Effector memory CD8-positive, alpha-beta T cell (primary cell): ENCODE data around the gene TPX2.

Source experiments
- ATAC-seq: fragments of 150-1000 bp; cut with Tn5 transposase; replicated peaks from 2 replicates; pipeline ENCODE4 v1.10.0; 2021; ENCODE audit warnings: mild to moderate bottlenecking, moderate library complexity
- DNase-seq, 3 experiments: peaks; one replicate each; pipeline ENCODE4 v3.0.0; 2021
- H3K27ac Mint-ChIP-seq, 2 donors: one replicate each; pipeline ENCODE4 v1.8.0; 2022; ENCODE audit warnings: mild to moderate bottlenecking in 2 of 2, mixed read lengths in 2 of 2, moderate library complexity in 2 of 2
- H3K27me3 Mint-ChIP-seq, 2 donors: one replicate each; pipeline ENCODE4 v1.8.0; 2022; ENCODE audit warnings: mixed read lengths in 2 of 2
- H3K36me3 Mint-ChIP-seq: one replicate; pipeline ENCODE4 v1.8.0; 2022; ENCODE audit warnings: mild to moderate bottlenecking, moderate library complexity, mixed read lengths; ENCODE audit not compliant: insufficient read depth
- H3K4me1 Mint-ChIP-seq, 2 donors: one replicate each; pipeline ENCODE4 v1.8.0; 2022; ENCODE audit warnings: low read depth in 2 of 2, mixed read lengths in 2 of 2
- H3K4me3 Mint-ChIP-seq, 2 donors: one replicate each; pipeline ENCODE4 v1.8.0; 2022; ENCODE audit warnings: mild to moderate bottlenecking in 2 of 2, mixed read lengths in 2 of 2, moderate library complexity in 2 of 2
- H3K9me3 Mint-ChIP-seq, 2 donors: one replicate each; pipeline ENCODE4 v1.8.0; 2022; ENCODE audit warnings: mixed read lengths in 2 of 2

The TPX2 gene

GRCh38 chr20:31699801-31700728, 39.0 kb upstream of the TPX2 start:
- no peak for DNase-seq
- peaks cover 39% of the 10 kb centered on the region for H3K36me3 Mint-ChIP-seq
- ATAC-seq: no peak
- peak overlapping the region in 1 of 2 donors; percentile 42 for H3K4me3 Mint-ChIP-seq
- no peaks in the 10 kb centered on the region for H3K27me3 Mint-ChIP-seq
- no peaks in the 10 kb centered on the region for H3K9me3 Mint-ChIP-seq
- peak overlapping the region; percentile 33 to 93 for H3K27ac Mint-ChIP-seq
- peaks cover 43 to 51% of the 10 kb centered on the region in 2 donors for H3K4me1 Mint-ChIP-seq

- ATAC-seq (no peak), DNase-seq (no peak)
- Mint-ChIP-seq H3K36me3 (peaks cover 36% of the 10 kb centered on the region), H3K27ac (peak overlapping the region; percentile 33 to 93), H3K4me3 (no peak overlapping the region), H3K4me1 (peaks cover 40 to 53% of the 10 kb centered on the region in 2 donors), H3K27me3 (no peaks in the 10 kb centered on the region), H3K9me3 (no peaks in the 10 kb centered on the region)
These were observed 38.3 kb upstream of the TPX2 start for GRCh38 chr20:31700747-31701146.

DNA sequence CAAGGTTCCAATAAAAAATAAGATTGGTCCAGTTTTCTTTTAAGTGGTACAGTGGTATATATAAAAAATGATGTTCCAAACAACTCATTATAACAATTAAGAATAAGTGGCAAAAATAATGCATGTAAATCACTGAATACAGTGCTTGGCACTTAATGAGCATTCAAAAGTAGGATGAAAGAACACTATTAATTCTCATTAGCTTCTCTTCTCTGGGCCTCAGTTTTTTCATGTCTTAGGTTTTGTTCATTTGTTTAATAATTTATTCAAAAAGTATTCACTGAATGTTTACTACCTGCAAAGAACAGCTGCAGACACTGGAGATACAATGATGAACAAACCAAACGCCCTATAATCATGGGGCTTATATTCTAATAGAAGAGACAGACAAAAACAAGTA, 37.5 kb upstream of the TPX2 start:
- DNase-seq: no peak
- H3K4me1 Mint-ChIP-seq: peaks cover 42 to 57% of the 10 kb centered on the region in 2 donors
- peak overlapping the region in 1 of 2 donors; percentile 15 for H3K4me3 Mint-ChIP-seq
- peaks cover 33% of the 10 kb centered on the region for H3K36me3 Mint-ChIP-seq
- H3K27ac Mint-ChIP-seq: peak overlapping the region; percentile 72 to 86
- ATAC-seq: no peak
- H3K9me3 Mint-ChIP-seq: no peaks in the 10 kb centered on the region
- no peaks in the 10 kb centered on the region for H3K27me3 Mint-ChIP-seq

GRCh38 chr20:31704225-31705119, 34.6 kb upstream of the TPX2 start:
- H3K4me3 Mint-ChIP-seq: peak overlapping the region in 1 of 2 donors; percentile 7
- no peaks in the 10 kb centered on the region for H3K27me3 Mint-ChIP-seq
- peaks cover 48 to 64% of the 10 kb centered on the region in 2 donors for H3K4me1 Mint-ChIP-seq
- peak overlapping the region; percentile 63 to 90 for H3K27ac Mint-ChIP-seq
- H3K9me3 Mint-ChIP-seq: no peaks in the 10 kb centered on the region
- peaks cover 24% of the 10 kb centered on the region for H3K36me3 Mint-ChIP-seq
- ATAC-seq (no peak), DNase-seq (no peak)

DNA sequence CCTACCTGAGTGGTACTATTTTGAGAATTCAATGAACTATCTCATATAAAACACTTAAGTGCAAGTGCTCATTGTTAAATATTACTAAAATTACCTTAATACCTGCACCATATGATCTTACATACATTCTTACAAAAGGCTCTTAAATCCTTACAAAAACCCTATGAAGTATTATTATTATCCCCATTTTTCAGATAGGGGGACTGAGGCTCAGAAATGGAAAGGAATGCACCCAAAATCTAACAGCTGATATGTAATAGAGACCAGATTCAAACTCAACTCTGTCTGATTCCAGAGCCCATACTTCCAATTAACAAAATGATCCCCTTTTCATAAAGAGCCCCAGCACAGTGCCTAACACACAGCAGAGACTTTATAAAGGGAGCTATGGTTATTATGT, 33.9 kb upstream of the TPX2 start:
- Mint-ChIP-seq H3K27ac (peak overlapping the region; percentile 63 to 90), H3K4me3 (peak overlapping the region in 1 of 2 donors; percentile 7), H3K9me3 (no peaks in the 10 kb centered on the region), H3K4me1 (peaks cover 45 to 64% of the 10 kb centered on the region in 2 donors), H3K27me3 (no peaks in the 10 kb centered on the region), H3K36me3 (peaks cover 24% of the 10 kb centered on the region)
- no peak for ATAC-seq
- no peak for DNase-seq

- ATAC-seq (no peak), DNase-seq (no peak)
- Mint-ChIP-seq H3K27me3 (no peaks in the 10 kb centered on the region), H3K4me3 (peak overlapping the region in 1 of 2 donors; percentile 7), H3K36me3 (peaks cover 24% of the 10 kb centered on the region), H3K27ac (peak overlapping the region; percentile 63 to 90), H3K4me1 (peaks cover 43 to 65% of the 10 kb centered on the region in 2 donors), H3K9me3 (no peaks in the 10 kb centered on the region)
These were observed 33.2 kb upstream of the TPX2 start for GRCh38 chr20:31705598-31706597.

GRCh38 chr20:31706607-31707257, 32.4 kb upstream of the TPX2 start:
- ATAC-seq (no peak), DNase-seq (no peak)
- Mint-ChIP-seq H3K9me3 (no peaks in the 10 kb centered on the region), H3K27ac (peak overlapping the region; percentile 63 to 90), H3K27me3 (no peaks in the 10 kb centered on the region), H3K36me3 (peaks cover 24% of the 10 kb centered on the region), H3K4me3 (no peak overlapping the region), H3K4me1 (peaks cover 50 to 68% of the 10 kb centered on the region in 2 donors)

DNA sequence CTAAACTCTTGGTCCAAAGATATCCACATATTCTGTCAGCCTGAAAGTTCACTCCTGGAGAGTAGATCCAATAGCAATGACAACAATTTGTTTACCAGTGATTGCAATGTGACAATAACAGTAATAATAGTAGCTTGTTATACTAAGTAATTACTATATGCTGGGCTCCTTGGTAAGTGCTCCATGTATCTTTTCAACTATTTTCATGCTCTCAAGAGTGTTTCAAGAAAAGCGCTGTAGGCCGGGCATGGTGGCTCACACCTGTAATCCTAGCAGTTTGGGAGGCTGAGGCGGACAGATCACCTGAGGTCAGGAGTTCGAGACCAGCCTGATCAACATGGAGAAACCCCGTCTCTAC, 31.9 kb upstream of the TPX2 start:
- Mint-ChIP-seq H3K27me3 (no peaks in the 10 kb centered on the region), H3K36me3 (peaks cover 22% of the 10 kb centered on the region), H3K4me3 (no peak overlapping the region), H3K27ac (peak overlapping the region; percentile 63 to 90), H3K4me1 (peaks cover 49 to 68% of the 10 kb centered on the region in 2 donors), H3K9me3 (no peaks in the 10 kb centered on the region)
- ATAC-seq (no peak), DNase-seq (no peak)

DNA sequence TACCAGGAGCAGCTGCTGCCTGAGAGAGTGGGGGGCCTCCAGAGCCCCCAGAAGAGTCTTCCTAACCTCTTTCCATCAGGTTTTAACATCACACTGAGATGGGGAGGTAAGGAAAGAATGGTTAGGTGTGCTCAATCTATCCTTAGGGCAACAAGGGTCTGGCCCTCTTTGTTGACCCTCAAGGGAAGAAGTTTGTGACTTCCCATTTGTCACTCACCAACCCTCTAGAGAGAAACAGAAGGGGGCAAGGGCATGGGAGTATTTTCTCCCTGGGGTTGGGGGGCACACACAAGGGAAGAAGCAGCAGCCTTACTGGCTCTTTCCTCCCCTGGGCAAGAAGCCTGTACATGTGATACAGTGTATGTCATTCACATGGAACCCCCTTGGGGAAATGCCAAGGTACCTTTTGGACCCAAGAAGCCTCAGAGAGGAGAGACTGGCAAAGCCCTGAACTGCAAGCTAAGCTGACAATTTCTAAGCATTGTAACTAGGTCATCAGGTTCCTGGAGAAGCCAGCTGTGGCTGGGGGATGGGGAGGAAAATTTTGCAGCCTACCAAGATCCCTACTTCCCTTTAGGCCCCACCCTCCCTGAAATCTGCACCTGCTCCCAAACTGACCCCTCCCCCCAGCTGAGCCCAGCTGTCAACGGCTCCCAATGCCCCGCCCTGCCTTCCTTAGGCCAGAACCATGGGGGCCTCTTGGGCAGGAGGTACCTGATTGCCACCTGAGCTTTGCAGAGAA, 30.9 kb upstream of the TPX2 start:
- peaks cover 58 to 77% of the 10 kb centered on the region in 2 donors for H3K4me1 Mint-ChIP-seq
- ATAC-seq: peak; percentile 56
- no peaks in the 10 kb centered on the region for H3K27me3 Mint-ChIP-seq
- H3K9me3 Mint-ChIP-seq: no peaks in the 10 kb centered on the region
- DNase-seq: no peak
- peak overlapping the region; percentile 63 to 90 for H3K27ac Mint-ChIP-seq
- H3K36me3 Mint-ChIP-seq: peaks cover 26% of the 10 kb centered on the region
- H3K4me3 Mint-ChIP-seq: peak overlapping the region in 1 of 2 donors; percentile 19

DNA sequence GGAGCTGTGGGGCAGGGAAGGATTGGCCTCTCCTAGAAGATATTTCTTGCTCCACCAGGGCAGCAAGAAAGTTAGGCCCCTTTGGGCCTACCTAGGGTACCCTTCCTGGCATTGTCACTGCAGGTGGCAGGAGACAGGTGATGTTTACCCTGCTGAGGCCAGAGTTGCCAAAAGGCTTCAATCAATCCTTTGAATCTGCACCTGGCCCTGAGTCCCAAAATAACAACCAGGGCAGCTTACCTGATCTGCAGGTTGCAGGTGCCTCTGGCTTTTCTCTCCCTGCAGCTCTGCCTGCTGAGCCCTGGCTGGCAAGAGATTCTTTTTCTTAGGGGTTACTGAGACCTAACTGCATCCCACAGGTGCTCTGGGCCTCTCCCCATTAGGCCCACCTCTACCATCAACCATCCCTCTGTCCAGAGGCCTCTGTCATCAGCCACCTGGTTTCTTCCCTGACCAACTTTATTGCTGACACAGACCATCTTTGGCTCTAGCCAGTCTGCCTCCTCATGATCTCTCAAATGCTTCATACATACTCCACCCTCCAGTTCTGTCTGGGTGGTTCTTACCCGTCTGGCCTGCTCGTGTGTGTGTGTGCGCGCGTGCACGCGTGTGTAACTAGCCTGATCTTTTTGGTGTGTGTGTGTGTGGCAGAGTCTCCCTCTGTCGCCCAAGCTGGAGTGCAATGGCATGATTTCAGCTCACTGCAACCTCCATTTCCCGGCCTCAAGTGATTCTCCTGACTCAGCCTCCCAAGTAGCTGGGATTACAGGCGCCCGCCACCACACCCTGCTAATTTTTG, 30.2 kb upstream of the TPX2 start:
- H3K4me3 Mint-ChIP-seq: peak overlapping the region in 1 of 2 donors; percentile 19
- peaks cover 24% of the 10 kb centered on the region for H3K36me3 Mint-ChIP-seq
- peak overlapping the region; percentile 87 to 90 for H3K27ac Mint-ChIP-seq

GRCh38 chr20:31709939-31710338, 29.2 kb upstream of the TPX2 start:
- Mint-ChIP-seq H3K27me3 (no peaks in the 10 kb centered on the region), H3K36me3 (peaks cover 27% of the 10 kb centered on the region), H3K4me1 (peaks cover 69 to 91% of the 10 kb centered on the region in 2 donors), H3K9me3 (no peaks in the 10 kb centered on the region), H3K27ac (peak overlapping the region; percentile 87 to 90), H3K4me3 (peak overlapping the region in 1 of 2 donors; percentile 45)
- DNase-seq (no peak), ATAC-seq (no peak)

More for the DNA sequence above, 30.2 kb upstream of the TPX2 start:
- peaks cover 62 to 85% of the 10 kb centered on the region in 2 donors for H3K4me1 Mint-ChIP-seq
- no peak for ATAC-seq
- H3K9me3 Mint-ChIP-seq: no peaks in the 10 kb centered on the region
- H3K27me3 Mint-ChIP-seq: no peaks in the 10 kb centered on the region
- DNase-seq: no peak
